ENCODE results near the gene PTPRE. TPM values are rescaled to one million over a fixed set of nuclear protein-coding genes. Genes with fewer than 3 reads are reported as not detected.

Gene PTPRE
- total RNA-seq, 4 donors from 2014 or later: 17.4 to 23.0 (median 20.1) TPM

DNA sequence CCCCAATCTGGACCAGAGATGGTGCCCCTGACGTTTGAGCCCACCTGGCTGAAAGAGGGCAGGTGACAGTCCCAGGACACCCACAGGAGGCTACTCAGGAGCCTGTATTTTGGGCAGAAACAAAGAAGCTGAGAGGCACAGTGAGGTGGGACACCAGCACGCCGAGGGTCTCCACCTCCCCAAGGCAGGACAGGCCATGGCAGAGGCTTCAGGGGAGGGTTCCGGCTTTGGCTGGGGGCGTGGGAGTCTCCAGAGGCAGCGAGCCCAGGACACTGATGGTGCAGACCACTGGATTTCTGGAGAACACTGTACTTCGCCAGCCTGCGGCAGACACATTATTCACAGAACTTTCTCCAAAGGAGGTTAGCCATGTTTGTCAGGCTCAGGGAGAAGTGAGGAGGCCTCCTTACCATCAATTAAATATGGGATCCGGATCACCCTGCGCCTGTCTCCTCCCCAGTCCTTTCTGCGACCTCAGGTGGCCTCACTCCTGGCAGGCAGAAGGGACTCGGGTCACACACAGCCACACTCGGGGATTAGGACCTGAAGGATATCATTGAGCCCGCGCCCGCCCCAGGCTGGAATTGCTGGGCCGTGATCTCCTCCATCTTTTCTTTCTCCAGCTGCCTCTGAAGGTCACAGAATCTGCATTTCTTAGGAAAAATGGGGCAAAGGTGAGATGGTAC is 121.1 kb downstream of the PTPRE start:
- intact Hi-C loops (cut with DNase I; ENCODE audit: low total_unique reads): no loop called here
- no peak for DNase-seq (ENCODE audit: low spot score in 2 of 2)
- WGBS, 2 donors: 87 to 90% methylated on average over 16 to 17 of the region's 17 CpGs
- no peak overlapping the region for H3K4me3 ChIP-seq (ENCODE audit: low read depth, poor library complexity, severe bottlenecking)
- TF ChIP-seq, protein P1, sequence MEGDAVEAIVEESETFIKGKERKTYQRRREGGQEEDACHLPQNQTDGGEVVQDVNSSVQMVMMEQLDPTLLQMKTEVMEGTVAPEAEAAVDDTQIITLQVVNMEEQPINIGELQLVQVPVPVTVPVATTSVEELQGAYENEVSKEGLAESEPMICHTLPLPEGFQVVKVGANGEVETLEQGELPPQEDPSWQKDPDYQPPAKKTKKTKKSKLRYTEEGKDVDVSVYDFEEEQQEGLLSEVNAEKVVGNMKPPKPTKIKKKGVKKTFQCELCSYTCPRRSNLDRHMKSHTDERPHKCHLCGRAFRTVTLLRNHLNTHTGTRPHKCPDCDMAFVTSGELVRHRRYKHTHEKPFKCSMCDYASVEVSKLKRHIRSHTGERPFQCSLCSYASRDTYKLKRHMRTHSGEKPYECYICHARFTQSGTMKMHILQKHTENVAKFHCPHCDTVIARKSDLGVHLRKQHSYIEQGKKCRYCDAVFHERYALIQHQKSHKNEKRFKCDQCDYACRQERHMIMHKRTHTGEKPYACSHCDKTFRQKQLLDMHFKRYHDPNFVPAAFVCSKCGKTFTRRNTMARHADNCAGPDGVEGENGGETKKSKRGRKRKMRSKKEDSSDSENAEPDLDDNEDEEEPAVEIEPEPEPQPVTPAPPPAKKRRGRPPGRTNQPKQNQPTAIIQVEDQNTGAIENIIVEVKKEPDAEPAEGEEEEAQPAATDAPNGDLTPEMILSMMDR (IDR thresholded peaks at IDR 0.05): no peak
- TF ChIP-seq POLR2A (IDR thresholded peaks at IDR 0.05): no peak

- 80 to 85% methylated on average over 24 of the region's 24 CpGs for WGBS, 2 donors
- no peak for DNase-seq (ENCODE audit: low spot score in 2 of 2)
- intact Hi-C loops (cut with DNase I; ENCODE audit: low total_unique reads): no loop called here
Observed at GRCh38 chr10:128028508-128029289, 121.8 kb downstream of the PTPRE start.

DNA sequence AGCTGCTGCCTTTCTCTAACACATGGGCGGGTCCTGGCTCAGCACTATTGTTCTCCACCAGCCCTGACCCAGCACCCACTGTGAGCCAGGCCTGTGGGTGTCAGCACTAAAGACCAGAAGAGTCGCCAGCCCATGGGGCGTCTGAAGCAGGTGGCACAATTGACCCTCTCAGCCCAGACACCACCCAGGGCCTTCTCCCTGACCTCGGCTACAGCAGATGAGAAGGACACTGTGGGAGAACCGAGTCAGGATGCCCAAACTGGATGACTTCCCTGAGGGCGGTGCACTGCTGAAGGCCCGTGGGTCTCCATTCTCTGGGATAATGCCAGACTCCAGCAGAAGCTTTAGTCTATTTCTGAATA is 122.4 kb downstream of the PTPRE start:
- TF ChIP-seq, protein P1 (IDR thresholded peaks at IDR 0.05): no peak
- no peak for TF ChIP-seq POLR2A (IDR thresholded peaks at IDR 0.05)
- H3K4me3 ChIP-seq (ENCODE audit: low read depth, poor library complexity, severe bottlenecking): no peak overlapping the region
- intact Hi-C loops (cut with DNase I; ENCODE audit: low total_unique reads): no loop called here
- 73 to 75% methylated on average over 7 of the region's 7 CpGs for WGBS, 2 donors
- no peak for DNase-seq (ENCODE audit: low spot score in 2 of 2)

More at GRCh38 chr10:128028508-128029289, 121.8 kb downstream of the PTPRE start:
- TF ChIP-seq, protein P1 (IDR thresholded peaks at IDR 0.05): no peak
- no peak for TF ChIP-seq POLR2A (IDR thresholded peaks at IDR 0.05)
- H3K4me3 ChIP-seq (ENCODE audit: low read depth, poor library complexity, severe bottlenecking): no peak overlapping the region

DNA sequence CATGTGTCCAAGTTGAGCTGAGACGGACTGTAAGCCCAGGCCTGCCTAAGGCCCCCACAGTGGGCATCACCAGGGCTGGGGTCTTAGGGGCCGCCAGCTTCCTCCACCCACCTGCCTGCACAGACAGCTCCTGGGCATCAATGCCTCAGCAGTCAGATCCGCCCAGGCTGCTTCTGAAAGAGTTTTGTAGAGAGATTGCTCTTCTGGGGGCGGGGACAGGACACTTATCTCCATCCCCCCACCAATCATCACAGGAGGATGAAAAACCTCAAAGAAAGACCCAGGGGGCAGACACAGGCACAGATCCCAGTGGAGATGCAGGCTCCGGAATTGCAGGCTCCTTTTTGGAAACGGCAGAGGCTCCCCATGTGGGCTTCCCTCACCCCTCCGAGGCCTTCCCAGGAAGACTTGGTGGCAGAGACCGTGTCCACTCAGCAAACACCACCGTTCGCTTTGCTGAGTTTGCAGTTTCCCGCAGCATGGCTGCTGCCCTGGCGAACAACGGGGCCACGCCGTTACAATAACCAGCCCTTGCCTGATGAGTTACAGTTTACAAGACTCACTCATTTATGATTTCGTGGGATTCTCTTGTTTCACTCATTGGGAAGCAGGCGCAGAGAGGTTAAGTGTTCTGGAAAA is 122.9 kb downstream of the PTPRE start:
- intact Hi-C loops (cut with DNase I; ENCODE audit: low total_unique reads): no loop called here
- 74 to 80% methylated on average over 17 of the region's 17 CpGs for WGBS, 2 donors
- H3K4me3 ChIP-seq (ENCODE audit: low read depth, poor library complexity, severe bottlenecking): no peak overlapping the region
- TF ChIP-seq POLR2A (IDR thresholded peaks at IDR 0.05): no peak
- TF ChIP-seq, protein P1 (IDR thresholded peaks at IDR 0.05): no peak
- no peak for DNase-seq (ENCODE audit: low spot score in 2 of 2)

DNA sequence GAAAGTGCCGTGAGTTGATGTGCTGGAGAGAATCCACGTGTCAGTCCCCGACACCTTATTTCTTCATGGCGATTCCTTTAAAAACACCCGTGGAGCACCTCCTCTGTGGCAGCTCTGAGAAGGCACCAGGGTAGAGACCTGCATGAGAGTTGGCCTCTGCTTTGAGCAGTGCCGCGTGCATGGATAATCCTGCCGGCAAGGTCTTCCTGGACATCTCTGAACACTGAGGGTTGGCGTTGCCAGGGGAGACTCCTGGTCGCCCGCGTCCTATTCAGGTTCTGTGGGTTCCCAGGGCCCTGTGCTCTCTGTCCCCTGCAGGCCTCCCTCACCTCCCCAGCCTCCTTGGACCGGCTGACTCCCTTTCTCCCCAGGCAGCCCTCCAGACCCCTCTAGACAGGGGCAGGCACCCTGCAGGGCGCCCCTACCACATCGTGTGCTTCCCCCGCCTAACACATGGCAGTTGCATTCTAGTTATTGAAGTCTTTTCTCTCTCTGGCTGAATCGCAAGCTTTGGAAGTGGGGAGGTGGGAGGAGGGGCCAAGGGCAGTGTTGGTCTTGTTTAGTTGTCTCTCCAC is 123.7 kb downstream of the PTPRE start:
- no peak overlapping the region for H3K4me3 ChIP-seq (ENCODE audit: low read depth, poor library complexity, severe bottlenecking)
- TF ChIP-seq POLR2A (IDR thresholded peaks at IDR 0.05): no peak
- TF ChIP-seq, protein P1 (IDR thresholded peaks at IDR 0.05): no peak
- DNase-seq (ENCODE audit: low spot score in 2 of 2): no peak
- intact Hi-C loops (cut with DNase I; ENCODE audit: low total_unique reads): no loop called here
- WGBS, 2 donors: 87 to 90% methylated on average over 17 of the region's 17 CpGs

Measured in lower leg skin (tissue), 4 donors.